ENCODE data around the gene PDIK1L.

GRCh38 chr1:26083208-26083607 lies 28.4 kb upstream of the PDIK1L start:
- TF ChIP-seq CTCF (IDR thresholded peaks at IDR 0.05; ENCODE audit: poor library complexity, severe bottlenecking) = no peak
- TF ChIP-seq POLR2AphosphoS5 (IDR thresholded peaks at IDR 0.05) = no peak
- TF ChIP-seq REST (IDR thresholded peaks at IDR 0.05; ENCODE audit: borderline replicate concordance) = no peak
